ENCODE data around the gene IL17RB.

Gene IL17RB

GRCh38 chr3:53813229-53813628, 33.1 kb upstream of the IL17RB start:
- DNase-seq = no peak

GRCh38 chr3:53813876-53814275, 32.5 kb upstream of the IL17RB start:
- DNase-seq = no peak

- no peak for DNase-seq
These were observed 31.3 kb upstream of the IL17RB start for GRCh38 chr3:53815067-53815466.

GRCh38 chr3:53815651-53816050, 30.7 kb upstream of the IL17RB start:
- no peak for DNase-seq

GRCh38 chr3:53816425-53816824, 29.9 kb upstream of the IL17RB start:
- DNase-seq = no peak

DNA sequence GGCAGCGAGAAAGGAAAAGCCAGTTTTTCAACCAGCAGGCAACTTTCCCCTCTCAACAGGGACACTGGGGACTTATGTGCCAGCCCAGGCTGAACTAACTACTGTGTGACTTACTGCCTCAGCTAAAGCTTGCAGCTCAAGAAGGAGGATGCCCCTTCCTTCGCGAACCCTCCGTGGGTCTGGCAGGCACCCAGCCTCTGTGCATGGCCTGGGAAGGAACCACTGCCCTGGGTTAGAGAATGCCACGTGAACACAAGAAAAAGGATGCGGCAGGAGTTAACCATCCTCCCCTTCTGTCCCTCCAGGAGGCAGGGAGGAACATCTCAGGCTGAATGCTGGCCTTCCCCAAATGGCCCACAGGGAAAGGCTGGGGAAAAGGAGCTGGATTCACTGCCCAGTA, 29.2 kb upstream of the IL17RB start:
- no peak for DNase-seq

DNA sequence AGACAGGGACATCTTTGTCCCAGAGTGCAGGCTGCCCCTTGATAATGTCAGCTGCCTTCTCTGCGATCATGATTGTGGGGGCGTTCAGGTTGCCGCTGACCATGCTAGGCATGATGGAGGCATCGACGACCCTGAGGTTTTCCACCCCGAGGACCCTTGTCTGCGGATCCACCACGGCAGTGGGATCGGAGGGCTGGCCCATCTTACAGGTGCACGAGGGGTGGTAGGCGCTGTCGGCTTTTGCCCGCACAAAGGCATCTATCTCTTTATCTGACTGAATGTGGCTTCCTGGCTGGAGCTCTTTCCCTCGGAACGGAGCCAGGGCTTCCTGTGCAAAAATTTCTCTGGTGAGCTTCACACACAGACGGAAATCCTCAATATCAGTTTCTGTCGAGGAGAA, 28.6 kb upstream of the IL17RB start:
- DNase-seq = no peak

DNA sequence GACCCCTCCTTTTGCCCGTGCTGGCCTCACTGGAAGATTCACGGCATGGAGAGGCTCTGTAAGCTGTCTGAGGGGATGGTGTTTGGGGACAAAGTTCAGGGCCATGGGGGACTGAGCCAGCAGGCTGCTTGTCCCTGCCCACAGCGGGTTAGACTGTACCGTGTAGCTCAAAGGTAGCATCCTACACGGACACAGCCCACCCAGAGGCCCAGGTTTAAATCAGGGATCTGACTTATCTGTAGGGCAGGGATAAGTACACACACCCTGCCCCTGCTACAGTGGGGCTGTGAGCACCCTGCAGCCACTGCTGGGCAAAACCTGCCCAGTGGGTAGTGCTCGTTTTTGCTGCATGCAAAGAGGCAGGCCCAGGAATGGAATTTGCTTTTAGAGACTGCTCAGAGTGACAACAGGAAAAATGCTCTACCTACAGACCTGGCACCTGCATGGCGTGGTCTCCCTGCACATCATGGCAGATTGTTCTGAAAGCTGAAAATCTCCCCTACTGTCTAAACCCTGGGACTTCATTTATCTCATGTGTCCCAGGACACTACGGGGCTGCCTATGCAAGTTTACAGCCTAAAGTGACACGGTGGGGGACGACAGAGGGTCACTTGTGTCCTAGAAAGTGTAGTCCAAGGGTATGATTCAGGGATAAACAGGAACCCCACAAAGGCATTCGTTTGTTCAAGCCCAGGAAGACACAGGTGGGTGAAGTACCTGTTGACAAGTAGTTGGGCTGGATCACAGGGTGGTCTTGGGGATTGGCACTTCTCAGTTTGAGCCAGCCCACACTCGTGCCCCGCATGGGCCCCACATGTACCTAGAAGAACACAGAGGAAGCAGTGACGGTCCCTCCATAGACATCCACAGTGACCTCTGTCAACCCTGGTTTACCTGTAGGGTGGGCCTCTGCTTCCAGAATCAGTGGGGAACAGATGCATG, 27.9 kb upstream of the IL17RB start:
- DNase-seq = no peak

- no peak for DNase-seq
These were observed 27.1 kb upstream of the IL17RB start for GRCh38 chr3:53819163-53819868.

DNA sequence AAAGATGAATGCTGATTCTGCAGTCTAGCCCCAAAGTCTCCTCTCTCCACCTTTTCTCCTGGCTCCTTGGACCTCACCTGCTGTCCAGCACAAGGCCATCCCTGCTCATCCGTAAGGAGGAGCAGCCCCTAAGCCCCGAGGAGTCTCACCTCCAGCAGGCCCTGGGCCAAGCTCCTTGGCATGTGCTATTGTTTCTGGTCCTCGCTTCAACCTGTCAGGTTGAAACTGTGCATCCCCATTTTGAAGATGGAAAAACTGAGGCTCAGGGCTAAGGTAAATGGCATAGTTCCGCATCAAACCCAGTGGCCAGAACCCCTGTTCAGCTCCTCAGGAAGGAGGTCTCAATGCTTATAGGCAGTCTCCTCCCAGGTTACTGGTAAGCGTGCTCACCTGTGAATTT, 26.3 kb upstream of the IL17RB start:
- DNase-seq = no peak

GRCh38 chr3:53820756-53821580, 25.4 kb upstream of the IL17RB start:
- no peak for DNase-seq

DNA sequence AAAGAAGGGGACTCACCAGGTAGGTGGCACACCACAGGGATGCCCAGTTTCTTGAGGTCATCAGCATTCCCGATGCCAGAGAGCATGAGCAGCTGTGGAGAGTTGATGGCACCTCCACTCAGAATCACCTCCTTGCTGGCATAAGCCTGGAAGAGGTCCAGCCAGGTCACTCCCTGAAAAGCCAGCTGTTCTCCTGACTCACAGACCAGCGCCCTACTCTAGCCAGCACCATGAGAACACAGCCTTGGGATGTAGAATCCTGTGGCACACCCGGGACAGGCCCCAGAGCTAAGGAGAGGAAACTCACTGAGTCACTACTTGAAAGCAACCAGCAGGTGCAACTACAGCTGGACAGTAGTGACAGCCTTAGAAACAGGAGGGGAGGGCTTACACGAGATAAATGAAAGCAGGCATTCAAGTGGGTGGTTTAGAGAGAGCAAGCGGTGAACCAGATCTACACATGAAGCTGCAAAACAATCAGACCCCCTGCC, 24.7 kb upstream of the IL17RB start:
- no peak for DNase-seq

- DNase-seq = no peak
These were observed 24.0 kb upstream of the IL17RB start for GRCh38 chr3:53822331-53822741.

DNA sequence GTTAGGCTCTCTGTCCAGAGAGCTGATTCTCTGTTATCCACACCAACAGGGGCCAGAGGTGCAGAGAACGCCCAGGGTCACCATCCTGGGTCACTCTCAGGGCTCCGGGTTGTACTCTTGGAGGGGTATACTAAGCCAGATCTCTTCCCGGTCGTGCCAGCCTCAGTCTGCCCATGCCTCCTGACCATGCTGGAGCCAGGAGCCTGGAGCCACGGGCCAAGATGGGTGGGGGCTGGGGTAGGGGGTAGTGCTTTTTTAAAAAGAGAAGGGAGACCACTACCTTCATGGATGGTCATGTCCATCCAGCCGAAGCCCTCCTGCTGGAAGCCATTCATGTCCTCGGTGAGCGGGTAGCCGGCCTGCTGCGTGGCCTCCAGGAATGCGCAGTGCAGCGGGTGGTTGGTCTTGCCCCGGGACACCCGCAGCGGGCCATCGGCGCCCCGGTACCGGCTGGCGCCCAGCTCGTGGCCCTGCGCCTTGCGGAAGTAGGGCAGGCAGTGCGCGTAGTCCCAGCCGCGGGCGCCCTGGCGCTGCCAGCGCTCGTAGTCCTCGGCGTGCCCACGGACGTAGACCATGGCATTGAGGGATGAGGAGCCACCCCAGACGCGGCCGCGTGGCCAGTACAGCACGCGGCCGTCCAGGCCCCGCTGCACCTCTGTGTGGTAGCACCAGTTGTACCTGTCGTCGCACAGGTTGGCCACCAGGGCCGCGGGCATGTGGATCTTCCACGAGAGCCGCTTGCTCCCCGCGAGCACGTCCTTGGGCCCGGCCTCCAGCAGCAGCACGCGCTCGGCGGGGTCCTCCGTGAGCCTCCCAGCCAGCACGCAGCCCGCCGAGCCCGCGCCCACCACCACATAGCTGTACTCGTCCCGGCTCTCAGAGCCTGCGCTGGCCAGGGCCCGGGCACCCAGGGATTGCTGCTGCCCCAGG, 23.1 kb upstream of the IL17RB start:
- DNase-seq = no peak

- no peak for DNase-seq
These were observed 22.3 kb upstream of the IL17RB start for GRCh38 chr3:53823956-53824657.

DNA sequence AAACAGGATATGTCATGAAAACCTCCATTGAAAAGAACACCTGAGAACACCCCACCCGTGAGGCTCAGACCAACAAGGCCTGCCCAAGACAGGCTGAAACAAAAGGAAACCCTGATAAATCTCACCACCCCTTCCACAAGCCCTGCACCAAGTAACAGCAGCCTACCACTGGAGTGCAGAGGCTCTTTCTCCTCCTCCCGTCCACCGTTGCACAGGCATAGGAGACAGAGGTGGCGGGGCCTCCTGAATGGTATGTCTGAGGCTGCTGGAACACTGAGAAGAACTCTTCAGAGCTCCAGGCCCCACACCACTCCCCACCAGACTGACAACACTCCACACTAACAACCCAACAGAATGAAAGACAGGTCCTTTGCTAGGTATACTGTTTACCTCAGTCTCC, 21.6 kb upstream of the IL17RB start:
- no peak for DNase-seq

GRCh38 chr3:53826048-53826447, 20.3 kb upstream of the IL17RB start:
- DNase-seq = no peak

GRCh38 chr3:53828581-53828980, 17.8 kb upstream of the IL17RB start:
- DNase-seq = no peak

DNA sequence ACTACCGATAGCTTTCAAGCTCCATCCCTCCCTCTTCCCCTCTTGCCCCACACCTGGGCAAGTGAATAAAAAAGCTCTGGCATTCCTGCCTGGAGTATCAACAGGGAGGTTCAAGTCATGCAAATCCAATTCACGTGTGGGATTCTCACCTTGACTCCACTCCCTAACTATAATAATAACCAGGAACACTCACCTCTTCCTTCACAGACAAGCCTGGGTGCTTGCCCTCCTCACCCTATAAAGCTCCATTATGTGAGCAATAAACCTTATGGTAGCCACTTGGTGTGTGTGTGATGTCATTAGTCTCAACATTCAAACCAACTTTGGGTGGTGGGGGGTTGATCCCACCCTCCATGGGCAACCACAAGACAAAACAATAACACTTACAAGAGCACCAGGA, 16.8 kb upstream of the IL17RB start:
- DNase-seq = no peak

- DNase-seq = no peak
These were observed 15.4 kb upstream of the IL17RB start for GRCh38 chr3:53830944-53831343.

DNA sequence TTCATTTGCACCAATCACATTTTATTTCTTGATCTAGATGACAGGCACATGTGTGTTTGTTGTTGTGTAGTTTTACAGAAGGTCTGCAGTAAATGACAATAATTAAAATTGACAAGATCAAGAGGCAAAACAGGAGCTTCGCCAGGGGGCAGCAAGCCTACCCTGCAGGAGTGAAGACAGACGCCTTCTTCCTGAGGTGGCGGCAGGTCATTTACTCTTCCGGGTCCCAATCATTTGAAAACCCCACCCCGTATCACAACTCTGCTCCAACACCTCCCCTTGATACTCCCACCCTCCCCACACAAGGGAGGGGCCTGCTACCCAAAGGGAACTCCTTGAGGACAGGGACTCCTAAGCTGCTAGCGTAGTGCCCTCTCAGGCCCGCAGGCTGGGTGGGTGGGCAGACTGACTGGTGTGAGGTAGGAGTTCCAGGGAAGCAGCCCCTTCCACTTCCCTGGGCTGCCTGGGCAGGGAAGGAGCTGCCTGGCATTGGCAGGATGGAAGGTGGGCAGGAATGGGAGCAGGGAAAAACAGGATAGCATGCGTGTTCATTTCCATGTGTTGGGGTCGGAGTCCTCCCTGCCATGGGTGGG, 13.2 kb upstream of the IL17RB start:
- no peak for DNase-seq

Measured in DMS153 (cell line).